Thyroid gland (tissue), 4 donors: ENCODE results near the gene TECTB. TPM values are rescaled to one million over a fixed set of nuclear protein-coding genes. Genes with fewer than 3 reads are reported as not detected.

ENCODE experiments used
- DNase-seq, 2 donors: peaks; one replicate each; pipeline ENCODE4 v3.0.0-alpha.2; 2019
- H3K27ac ChIP-seq, 3 donors: fragments of 200-600 bp; sonication (generic); 1 replicate in 2 of 3; 2 replicates in 1 of 3; pipeline ENCODE4 v1.5.1; 2016 to 2019; ENCODE audit warnings: mild to moderate bottlenecking in 1 of 3, moderate library complexity in 1 of 3
- H3K27me3 ChIP-seq: fragments of 200-600 bp; sonication (generic); one replicate; pipeline ENCODE4 v1.5.1; 2019
- H3K36me3 ChIP-seq, 2 donors: fragments of 200-600 bp; sonication (generic); one replicate each; pipeline ENCODE4 v1.5.1; 2016 to 2019
- H3K4me1 ChIP-seq, 2 donors: fragments of 200-600 bp; sonication (generic); one replicate each; pipeline ENCODE4 v1.5.1; 2017 to 2019
- H3K4me3 ChIP-seq, 3 donors: fragments of 200-600 bp; sonication (generic); replicated peaks in 1 of 3; 1 replicate in 2 of 3; 2 replicates in 1 of 3; pipeline ENCODE4 v1.5.1; 2016; ENCODE audit warnings: mild to moderate bottlenecking in 1 of 3
- H3K9me3 ChIP-seq: fragments of 200-600 bp; sonication (generic); one replicate; pipeline ENCODE4 v1.5.1; 2017
- POLR2A ChIP-seq, 2 donors: fragments of 450-650 bp; IDR thresholded peaks; one replicate each; pipeline ENCODE4 v1.6.1; 2017; ENCODE audit warnings: antibody characterized with exemption in 2 of 2, mild to moderate bottlenecking in 2 of 2, moderate library complexity in 1 of 2
- WGBS, 2 donors: methylation state at CpG; one replicate each; pipeline ENCODE4 v1.1.5; 2017; 5-methylcytosine and 5-hydroxymethylcytosine counted together
- intact Hi-C: fragments of 100-400 bp; cut with DNase I; formaldehyde crosslinking; loops from one replicate; pipeline ENCODE4 v1.15.1; 2023
- total RNA-seq, 4 donors: library from RNA; depleted of rRNA; stranded (reverse); fragments of >200 nt; gene quantifications; one replicate each; pipeline ENCODE4 v1.2.3, GENCODE V29; 2016
- TF ChIP-seq, protein P1 (sequence below), 6 experiments: fragments of 200-600 bp in 3 of 6; fragments of 450-650 bp in 3 of 6; sonication (generic) in 3 of 6; IDR thresholded peaks; one replicate each; pipeline ENCODE4 v1.5.1; 2016 to 2019; ENCODE audit warnings: antibody characterized with exemption in 6 of 6, mild to moderate bottlenecking in 2 of 6, inconsistent platforms in 1 of 6, moderate library complexity in 1 of 6

Gene TECTB
- total RNA-seq, 4 donors from 2014 or later = 0.29 to 0.89 (median 0.72) TPM

DNA sequence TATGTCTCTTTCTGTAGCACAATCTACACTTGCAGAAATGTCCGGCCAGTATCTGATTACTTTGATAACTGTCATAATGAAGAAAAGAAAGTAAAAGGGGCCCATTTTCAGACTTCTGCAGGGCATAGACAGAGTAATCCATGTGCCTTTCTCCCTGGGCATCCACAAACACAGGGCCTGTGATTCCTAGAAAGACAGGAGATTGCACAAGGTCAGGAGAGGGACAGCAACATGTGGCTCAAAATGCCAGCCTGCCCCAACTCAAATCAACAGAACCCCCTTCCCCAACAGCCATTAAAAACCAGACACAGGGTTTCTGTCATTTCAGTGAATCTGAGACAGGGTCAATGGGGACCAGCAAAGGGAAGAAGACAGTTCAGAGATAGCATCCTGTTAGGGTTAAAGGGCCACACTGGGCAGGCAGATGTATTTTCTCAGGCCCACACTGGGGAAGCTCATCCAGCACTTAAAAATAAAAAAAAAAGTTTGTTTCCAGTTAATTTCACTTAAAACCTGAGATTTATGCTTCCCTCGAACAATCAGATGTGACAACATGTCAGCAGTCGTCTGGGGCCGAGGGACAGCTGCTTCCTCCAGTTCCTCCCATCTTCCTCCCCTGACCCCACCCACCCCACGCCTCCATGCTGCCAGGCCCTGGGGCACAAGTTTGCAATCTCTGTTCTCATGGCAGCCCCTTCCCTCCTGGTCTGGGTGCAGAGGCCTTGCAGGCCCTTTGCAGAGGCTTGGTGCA lies 60.0 kb downstream of the TECTB start:
- Histone ChIP-seq H3K27ac (no peak overlapping the region), H3K4me3 (no peak overlapping the region), H3K4me1 (no peaks in the 10 kb centered on the region), H3K9me3 (no peaks in the 10 kb centered on the region), H3K27me3 (no peaks in the 10 kb centered on the region), H3K36me3 (no peaks in the 10 kb centered on the region)
- TF ChIP-seq, protein P1, sequence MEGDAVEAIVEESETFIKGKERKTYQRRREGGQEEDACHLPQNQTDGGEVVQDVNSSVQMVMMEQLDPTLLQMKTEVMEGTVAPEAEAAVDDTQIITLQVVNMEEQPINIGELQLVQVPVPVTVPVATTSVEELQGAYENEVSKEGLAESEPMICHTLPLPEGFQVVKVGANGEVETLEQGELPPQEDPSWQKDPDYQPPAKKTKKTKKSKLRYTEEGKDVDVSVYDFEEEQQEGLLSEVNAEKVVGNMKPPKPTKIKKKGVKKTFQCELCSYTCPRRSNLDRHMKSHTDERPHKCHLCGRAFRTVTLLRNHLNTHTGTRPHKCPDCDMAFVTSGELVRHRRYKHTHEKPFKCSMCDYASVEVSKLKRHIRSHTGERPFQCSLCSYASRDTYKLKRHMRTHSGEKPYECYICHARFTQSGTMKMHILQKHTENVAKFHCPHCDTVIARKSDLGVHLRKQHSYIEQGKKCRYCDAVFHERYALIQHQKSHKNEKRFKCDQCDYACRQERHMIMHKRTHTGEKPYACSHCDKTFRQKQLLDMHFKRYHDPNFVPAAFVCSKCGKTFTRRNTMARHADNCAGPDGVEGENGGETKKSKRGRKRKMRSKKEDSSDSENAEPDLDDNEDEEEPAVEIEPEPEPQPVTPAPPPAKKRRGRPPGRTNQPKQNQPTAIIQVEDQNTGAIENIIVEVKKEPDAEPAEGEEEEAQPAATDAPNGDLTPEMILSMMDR (IDR thresholded peaks at IDR 0.05) = no peak
- no peak for TF ChIP-seq POLR2A (IDR thresholded peaks at IDR 0.05)
- intact Hi-C loops = no loop called here
- peak in 1 of 2 donors; percentile 10 for DNase-seq
- 74 to 89% methylated on average over 5 of the region's 5 CpGs for WGBS, 2 donors

DNA sequence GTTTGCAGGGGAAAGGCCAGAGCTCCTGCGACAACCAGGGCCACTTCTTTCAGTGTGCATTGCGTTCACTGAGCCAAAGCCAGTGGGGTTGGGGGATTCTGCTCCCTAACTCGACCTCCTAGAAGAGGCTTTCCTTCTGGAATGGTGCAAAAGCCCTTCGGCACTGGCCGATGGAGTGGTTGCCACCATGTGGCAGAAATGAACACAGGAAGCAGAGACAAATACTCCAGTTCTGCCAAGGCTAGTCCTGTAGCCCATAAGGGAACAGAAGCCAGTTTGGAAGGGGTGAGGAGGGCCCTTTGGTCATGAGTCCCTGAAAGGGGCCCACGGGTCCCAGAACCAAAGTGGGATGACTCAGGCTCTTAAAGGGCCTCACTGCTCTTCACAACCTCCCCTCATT lies 61.1 kb downstream of the TECTB start:
- no peak for TF ChIP-seq POLR2A (IDR thresholded peaks at IDR 0.05)
- TF ChIP-seq, protein P1 (IDR thresholded peaks at IDR 0.05) = no peak
- WGBS, 2 donors = 58 to 85% methylated on average over 6 of the region's 6 CpGs
- Histone ChIP-seq H3K36me3 (no peaks in the 10 kb centered on the region), H3K27ac (no peak overlapping the region), H3K4me1 (no peaks in the 10 kb centered on the region), H3K4me3 (no peak overlapping the region), H3K9me3 (no peaks in the 10 kb centered on the region), H3K27me3 (no peaks in the 10 kb centered on the region)
- intact Hi-C loops = no loop called here
- no peak for DNase-seq

DNA sequence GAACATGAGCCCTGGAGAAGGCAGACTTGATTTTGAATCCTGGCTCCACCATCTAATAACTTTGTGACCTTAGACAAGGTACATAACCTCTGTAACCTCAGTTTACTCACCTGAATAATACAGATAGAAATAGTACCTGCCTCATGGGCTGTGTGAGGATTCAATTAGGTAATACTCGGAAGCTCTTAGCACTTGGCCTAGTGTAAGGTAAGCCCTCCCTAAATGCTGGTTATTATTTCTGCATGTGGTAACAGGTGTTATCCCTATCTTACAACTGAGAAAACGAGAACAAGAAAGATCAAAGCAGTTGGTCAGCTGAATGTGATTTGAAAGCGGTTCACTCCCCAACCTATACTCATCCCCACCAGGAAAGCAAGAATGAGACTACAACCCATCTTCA lies 62.0 kb downstream of the TECTB start:
- intact Hi-C loops = no loop called here
- no peaks in the 10 kb centered on the region for H3K27me3 ChIP-seq
- no peak overlapping the region for H3K4me3 ChIP-seq
- H3K27ac ChIP-seq = no peak overlapping the region
- 62 to 74% methylated on average over 3 of the region's 3 CpGs for WGBS, 2 donors
- DNase-seq = no peak
- no peaks in the 10 kb centered on the region for H3K4me1 ChIP-seq
- H3K9me3 ChIP-seq = no peaks in the 10 kb centered on the region
- TF ChIP-seq, protein P1 (IDR thresholded peaks at IDR 0.05) = no peak
- TF ChIP-seq POLR2A (IDR thresholded peaks at IDR 0.05) = no peak
- H3K36me3 ChIP-seq = no peaks in the 10 kb centered on the region

DNA sequence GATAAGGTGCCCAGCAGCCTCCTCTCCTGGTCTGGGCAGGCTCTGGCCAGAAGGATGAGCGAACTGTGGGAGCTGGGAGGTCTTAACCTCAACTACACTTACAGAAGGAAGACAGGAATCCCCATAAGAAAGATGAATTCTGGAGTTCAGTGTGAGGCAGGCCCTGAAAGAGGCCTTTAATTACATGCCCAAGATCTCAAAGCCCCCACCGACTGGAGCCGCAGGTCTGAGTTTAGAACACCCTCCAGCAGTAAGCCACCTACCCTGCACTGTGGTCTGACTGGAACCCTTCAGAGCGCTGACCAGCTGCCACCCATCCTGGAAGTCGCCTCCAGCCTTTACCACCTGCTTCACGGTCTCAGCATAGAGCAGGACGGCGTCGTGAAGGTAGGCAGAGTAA lies 62.5 kb downstream of the TECTB start:
- DNase-seq = no peak
- H3K27me3 ChIP-seq = no peaks in the 10 kb centered on the region
- H3K36me3 ChIP-seq = no peaks in the 10 kb centered on the region
- WGBS, 2 donors = 91 to 95% methylated on average over 9 of the region's 9 CpGs
- TF ChIP-seq, protein P1 (IDR thresholded peaks at IDR 0.05) = no peak
- no peak for TF ChIP-seq POLR2A (IDR thresholded peaks at IDR 0.05)
- intact Hi-C loops = no loop called here
- no peaks in the 10 kb centered on the region for H3K9me3 ChIP-seq
- no peaks in the 10 kb centered on the region for H3K4me1 ChIP-seq
- H3K4me3 ChIP-seq = no peak overlapping the region
- no peak overlapping the region for H3K27ac ChIP-seq

DNA sequence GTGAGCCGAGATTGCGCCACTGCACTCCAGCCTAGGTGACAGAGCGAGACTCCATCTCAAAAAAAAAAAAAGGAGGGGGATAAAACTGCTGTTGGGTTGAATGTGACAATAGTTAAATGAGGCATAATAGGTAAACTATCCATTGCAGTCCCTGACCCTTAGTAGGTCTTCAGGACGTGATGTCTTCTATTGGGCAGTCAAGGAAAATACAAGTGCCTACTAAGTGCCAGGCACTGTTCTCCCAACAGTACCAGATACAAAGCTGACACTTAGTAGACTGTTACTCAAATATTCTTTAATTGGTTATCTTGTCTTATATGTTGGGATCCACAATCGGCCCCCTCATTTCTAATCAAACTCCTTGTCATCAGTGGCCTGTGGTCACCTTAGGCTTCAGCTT lies 63.6 kb downstream of the TECTB start:
- intact Hi-C loops = no loop called here
- WGBS, 2 donors = 90 to 92% methylated on average over 5 of the region's 5 CpGs
- H3K27ac ChIP-seq = no peak overlapping the region

More for the DNA sequence above, 63.6 kb downstream of the TECTB start:
- Histone ChIP-seq H3K36me3 (no peaks in the 10 kb centered on the region), H3K27me3 (no peaks in the 10 kb centered on the region), H3K4me1 (no peaks in the 10 kb centered on the region), H3K9me3 (no peaks in the 10 kb centered on the region), H3K4me3 (no peak overlapping the region)
- no peak for DNase-seq
- TF ChIP-seq, protein P1 (IDR thresholded peaks at IDR 0.05) = no peak
- TF ChIP-seq POLR2A (IDR thresholded peaks at IDR 0.05) = no peak
